GM19397 (cell line): ENCODE measurements around the gene MZT1.

Experiments used
- ATAC-seq: cut with Tn5 transposase; IDR thresholded peaks from one replicate; pipeline ENCODE4 v1.9.1; 2021; ENCODE audit warnings: mild to moderate bottlenecking, moderate library complexity; ENCODE audit not compliant: unreplicated experiment

Gene MZT1

GRCh38 chr13:72686766-72687165, 40.7 kb downstream of the MZT1 start:
- no peak for ATAC-seq

- no peak for ATAC-seq
Measured at GRCh38 chr13:72680353-72680752, 47.1 kb downstream of the MZT1 start.

- ATAC-seq: no peak
Measured at GRCh38 chr13:72678312-72678711, 49.1 kb downstream of the MZT1 start.

- no peak for ATAC-seq
Measured at GRCh38 chr13:72677431-72677830, 50.0 kb downstream of the MZT1 start.

- ATAC-seq: no peak
Measured at GRCh38 chr13:72666391-72666790, 61.0 kb downstream of the MZT1 start.

GRCh38 chr13:72662548-72662947, 64.9 kb downstream of the MZT1 start:
- ATAC-seq: no peak
